GM21528 (cell line): Measurements from ENCODE around the gene UROC1.

Experiments
- ATAC-seq: cut with Tn5 transposase; IDR thresholded peaks from one replicate; pipeline ENCODE4 v1.9.1; 2021; ENCODE audit warnings: mild to moderate bottlenecking, moderate library complexity; ENCODE audit not compliant: unreplicated experiment, low FRiP score

UROC1 gene

GRCh38 chr3:126499401-126499800 is 18.2 kb downstream of the UROC1 start:
- no peak for ATAC-seq

- ATAC-seq, result no peak
Observed at GRCh38 chr3:126498929-126499328, 18.6 kb downstream of the UROC1 start.

- ATAC-seq, result no peak
Observed at GRCh38 chr3:126498461-126498860, 19.1 kb downstream of the UROC1 start.

- ATAC-seq, result no peak
Observed at GRCh38 chr3:126497956-126498355, 19.6 kb downstream of the UROC1 start.

GRCh38 chr3:126496894-126497850 is 20.4 kb downstream of the UROC1 start:
- no peak for ATAC-seq

- no peak for ATAC-seq
Observed at GRCh38 chr3:126495786-126496185, 21.8 kb downstream of the UROC1 start.

GRCh38 chr3:126494970-126495230 is 22.7 kb downstream of the UROC1 start:
- no peak for ATAC-seq

GRCh38 chr3:126494204-126494969 is 23.2 kb downstream of the UROC1 start:
- ATAC-seq, result no peak

- ATAC-seq, result no peak
Observed at GRCh38 chr3:126493739-126494138, 23.8 kb downstream of the UROC1 start.

- ATAC-seq, result no peak
Observed at GRCh38 chr3:126493051-126493450, 24.5 kb downstream of the UROC1 start.

- no peak for ATAC-seq
Observed at GRCh38 chr3:126491221-126492013, 26.2 kb downstream of the UROC1 start.

- no peak for ATAC-seq
Observed at GRCh38 chr3:126490619-126491018, 27.0 kb downstream of the UROC1 start.

GRCh38 chr3:126488886-126489569 is 28.5 kb downstream of the UROC1 start:
- ATAC-seq, result no peak

GRCh38 chr3:126488185-126488584 is 29.4 kb downstream of the UROC1 start:
- ATAC-seq, result no peak

- no peak for ATAC-seq
Observed at GRCh38 chr3:126487151-126487771, 30.3 kb downstream of the UROC1 start.

- no peak for ATAC-seq
Observed at GRCh38 chr3:126486360-126486847, 31.2 kb downstream of the UROC1 start.

GRCh38 chr3:126485956-126486355 is 31.6 kb downstream of the UROC1 start:
- ATAC-seq, result no peak

GRCh38 chr3:126485176-126485897 is 32.2 kb downstream of the UROC1 start:
- ATAC-seq, result no peak

GRCh38 chr3:126484662-126485061 is 32.9 kb downstream of the UROC1 start:
- no peak for ATAC-seq
